HUES48 (cell line): ENCODE data around the gene PHACTR1.
"Not testable (repeated sequence)": the region's sequence is repeated elsewhere in the genome, so short reads cannot be mapped to it uniquely, and the experiment has no call there.

Source experiments
- H3K27ac ChIP-seq: one replicate; pipeline ENCODE4 v1.7.0; 2013; ENCODE audit warnings: low read depth, low read length, inconsistent platforms
- H3K27me3 ChIP-seq: 2 replicates; pipeline ENCODE4 v1.6.1; 2013; ENCODE audit warnings: mild to moderate bottlenecking, low read length; ENCODE audit not compliant: control insufficient read depth, insufficient read depth
- H3K36me3 ChIP-seq: 2 replicates; pipeline ENCODE4 v1.6.1; 2013; ENCODE audit warnings: low read length; ENCODE audit not compliant: control insufficient read depth, insufficient read depth
- H3K4me1 ChIP-seq: 2 replicates; pipeline ENCODE4 v1.6.1; 2013; ENCODE audit warnings: mild to moderate bottlenecking, low read length; ENCODE audit not compliant: control insufficient read depth, insufficient read depth
- H3K4me3 ChIP-seq: 2 replicates; pipeline ENCODE4 v1.5.1; 2013; ENCODE audit warnings: mild to moderate bottlenecking, low read depth, low read length
- H3K9ac ChIP-seq: 2 replicates; pipeline ENCODE4 v1.6.1; 2013; ENCODE audit warnings: mild to moderate bottlenecking, low read depth, low read length, moderate library complexity
- H3K9me3 ChIP-seq: 2 replicates; pipeline ENCODE4 v1.6.1; 2013; ENCODE audit warnings: low read length; ENCODE audit not compliant: control insufficient read depth, insufficient read depth

Gene PHACTR1

GRCh38 chr6:13147782-13148181 lies 431.2 kb downstream of the PHACTR1 start:
- Histone ChIP-seq H3K4me3 (no peak overlapping the region), H3K27ac (no peak overlapping the region), H3K9me3 (no peaks in the 10 kb centered on the region), H3K9ac (no peak overlapping the region), H3K27me3 (no peaks in the 10 kb centered on the region), H3K4me1 (peaks cover 32% of the 10 kb centered on the region), H3K36me3 (no peaks in the 10 kb centered on the region)

DNA sequence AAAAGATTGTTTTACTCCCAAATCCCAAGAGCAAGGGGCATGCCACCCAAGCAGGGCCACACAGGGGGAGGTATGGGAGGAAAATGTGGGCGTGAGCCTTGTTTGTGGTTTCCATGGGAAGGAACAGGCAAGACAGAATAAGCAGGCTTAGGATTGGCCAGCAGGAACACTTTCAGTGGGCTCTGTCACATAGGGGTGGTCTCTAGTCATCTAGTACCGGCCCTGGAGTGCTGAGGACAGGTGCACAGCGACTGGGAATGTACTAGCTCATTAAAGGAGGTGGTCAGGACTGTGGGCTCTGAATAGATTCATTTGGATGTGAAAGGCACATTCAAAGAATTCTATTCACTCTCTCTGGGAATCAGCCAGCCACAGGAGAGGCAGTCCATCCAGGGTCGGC lies 436.2 kb downstream of the PHACTR1 start:
- H3K4me1 ChIP-seq = peaks cover 26% of the 10 kb centered on the region
- no peaks in the 10 kb centered on the region for H3K9me3 ChIP-seq
- no peaks in the 10 kb centered on the region for H3K27me3 ChIP-seq
- H3K9ac ChIP-seq = no peak overlapping the region
- peak overlapping the region; percentile 51 for H3K27ac ChIP-seq
- H3K4me3 ChIP-seq = no peak overlapping the region
- no peaks in the 10 kb centered on the region for H3K36me3 ChIP-seq

DNA sequence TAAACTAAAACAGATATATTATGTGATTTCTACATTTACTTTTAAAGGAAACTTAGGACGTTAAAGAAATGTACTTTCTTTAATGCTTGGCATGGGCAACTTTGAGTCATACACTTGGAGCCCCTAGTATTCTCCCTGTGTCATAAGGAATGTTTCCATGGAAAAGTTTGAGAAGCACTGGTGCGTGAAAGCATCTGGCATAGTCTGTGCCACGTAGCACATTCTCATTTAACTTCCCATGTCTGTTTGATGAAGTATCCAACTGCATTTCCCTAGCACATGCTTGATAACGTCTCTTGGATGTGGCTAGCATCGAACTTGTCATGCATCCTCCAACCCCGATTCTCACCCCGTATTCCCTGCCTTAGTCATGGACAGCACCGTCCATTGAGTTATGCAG lies 439.8 kb downstream of the PHACTR1 start:
- Histone ChIP-seq H3K36me3 (no peaks in the 10 kb centered on the region), H3K27me3 (no peaks in the 10 kb centered on the region), H3K9ac (no peak overlapping the region), H3K4me3 (no peak overlapping the region), H3K9me3 (no peaks in the 10 kb centered on the region), H3K4me1 (peaks cover 14% of the 10 kb centered on the region), H3K27ac (no peak overlapping the region)

DNA sequence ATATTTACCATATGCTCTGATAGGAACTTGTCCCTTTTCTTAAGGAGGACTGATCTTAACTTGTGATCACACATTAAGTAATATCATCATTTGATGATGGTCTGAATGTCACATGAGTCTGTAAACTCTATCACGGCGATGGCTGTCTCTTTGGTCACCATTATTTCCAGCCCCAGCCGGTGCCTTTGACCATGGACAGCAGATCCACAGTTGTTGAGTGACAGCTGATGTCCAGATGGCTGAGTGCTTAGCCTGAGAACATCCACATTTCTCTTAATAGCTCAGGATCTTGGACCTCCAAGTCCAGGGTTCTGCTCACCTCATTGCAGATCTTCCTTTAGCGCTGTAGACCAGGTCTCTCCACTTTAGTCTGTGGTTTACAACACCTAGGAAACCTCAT lies 440.7 kb downstream of the PHACTR1 start:
- Histone ChIP-seq H3K9ac (no peak overlapping the region), H3K9me3 (no peaks in the 10 kb centered on the region), H3K4me3 (no peak overlapping the region), H3K36me3 (no peaks in the 10 kb centered on the region), H3K27me3 (no peaks in the 10 kb centered on the region), H3K4me1 (peaks cover 13% of the 10 kb centered on the region), H3K27ac (no peak overlapping the region)

DNA sequence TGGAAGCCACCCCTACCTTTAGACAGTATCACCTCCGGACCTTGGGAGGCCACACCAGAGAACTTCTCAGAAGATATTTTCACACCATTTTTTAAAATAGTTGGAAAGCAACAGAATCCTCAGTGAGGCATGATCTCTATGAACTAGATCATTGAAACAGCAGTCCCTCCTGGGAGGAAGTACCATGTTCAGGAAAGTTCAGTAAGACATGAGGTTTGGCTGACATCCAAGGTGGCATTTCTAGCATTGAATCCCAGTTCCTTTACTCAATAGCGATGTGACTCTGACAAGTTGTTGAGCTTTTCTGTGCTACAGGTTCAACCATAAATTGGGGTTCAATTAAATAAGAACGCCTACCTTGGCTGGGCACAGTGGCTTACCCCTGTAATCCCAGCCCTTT lies 442.7 kb downstream of the PHACTR1 start:
- no peak overlapping the region for H3K4me3 ChIP-seq
- H3K4me1 ChIP-seq = no peaks in the 10 kb centered on the region
- no peak overlapping the region for H3K27ac ChIP-seq
- H3K36me3 ChIP-seq = no peaks in the 10 kb centered on the region
- no peaks in the 10 kb centered on the region for H3K27me3 ChIP-seq
- no peak overlapping the region for H3K9ac ChIP-seq
- no peaks in the 10 kb centered on the region for H3K9me3 ChIP-seq

- not testable (repeated sequence) for H3K27ac ChIP-seq, H3K9ac ChIP-seq, H3K36me3 ChIP-seq, H3K27me3 ChIP-seq, H3K9me3 ChIP-seq, H3K4me3 ChIP-seq, H3K4me1 ChIP-seq
Observed at GRCh38 chr6:13159822-13160221, 443.3 kb downstream of the PHACTR1 start.

DNA sequence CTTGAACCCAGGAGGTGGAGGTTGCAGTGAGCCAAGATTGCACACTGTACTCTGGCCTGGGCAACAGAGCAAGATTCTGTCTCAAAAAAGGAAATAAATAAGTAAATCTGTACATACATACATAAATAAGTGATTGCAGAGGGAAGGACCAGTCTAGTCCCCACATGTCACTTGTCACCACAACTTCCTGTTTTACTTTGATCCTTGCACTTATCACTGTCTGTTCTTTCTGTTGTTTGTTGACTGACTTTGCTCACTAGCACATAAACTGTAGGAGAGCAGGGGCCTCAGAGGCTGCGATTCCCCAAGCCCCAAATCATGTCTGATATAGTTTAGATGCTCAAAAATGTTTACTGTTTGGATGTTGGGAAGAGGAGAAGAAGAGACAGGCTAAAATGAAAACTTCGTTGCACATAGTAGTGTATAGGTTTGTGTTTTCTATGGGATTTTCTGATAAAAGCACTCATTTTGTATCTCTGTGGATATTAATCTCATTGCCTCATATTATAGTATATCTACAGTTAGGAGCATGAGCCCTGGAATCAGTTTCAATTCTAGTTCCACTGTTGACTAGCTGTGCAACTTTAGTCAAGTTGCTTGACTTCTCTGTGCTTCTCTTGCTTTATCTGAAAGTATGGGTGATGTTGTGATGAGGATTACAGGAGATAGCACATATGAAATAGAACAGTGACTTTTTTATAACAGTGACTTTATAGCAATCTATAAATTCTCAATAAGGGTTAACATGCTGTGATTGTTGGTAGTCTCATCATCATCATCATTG lies 446.8 kb downstream of the PHACTR1 start:
- Histone ChIP-seq H3K4me3 (no peak overlapping the region), H3K27me3 (no peaks in the 10 kb centered on the region), H3K9ac (no peak overlapping the region), H3K9me3 (no peaks in the 10 kb centered on the region), H3K4me1 (no peaks in the 10 kb centered on the region), H3K36me3 (no peaks in the 10 kb centered on the region), H3K27ac (no peak overlapping the region)

GRCh38 chr6:13164291-13164690 lies 447.7 kb downstream of the PHACTR1 start:
- H3K27me3 ChIP-seq = no peaks in the 10 kb centered on the region
- H3K4me3 ChIP-seq = no peak overlapping the region
- H3K9ac ChIP-seq = no peak overlapping the region
- no peaks in the 10 kb centered on the region for H3K9me3 ChIP-seq
- no peaks in the 10 kb centered on the region for H3K36me3 ChIP-seq
- H3K27ac ChIP-seq = no peak overlapping the region
- H3K4me1 ChIP-seq = no peaks in the 10 kb centered on the region

DNA sequence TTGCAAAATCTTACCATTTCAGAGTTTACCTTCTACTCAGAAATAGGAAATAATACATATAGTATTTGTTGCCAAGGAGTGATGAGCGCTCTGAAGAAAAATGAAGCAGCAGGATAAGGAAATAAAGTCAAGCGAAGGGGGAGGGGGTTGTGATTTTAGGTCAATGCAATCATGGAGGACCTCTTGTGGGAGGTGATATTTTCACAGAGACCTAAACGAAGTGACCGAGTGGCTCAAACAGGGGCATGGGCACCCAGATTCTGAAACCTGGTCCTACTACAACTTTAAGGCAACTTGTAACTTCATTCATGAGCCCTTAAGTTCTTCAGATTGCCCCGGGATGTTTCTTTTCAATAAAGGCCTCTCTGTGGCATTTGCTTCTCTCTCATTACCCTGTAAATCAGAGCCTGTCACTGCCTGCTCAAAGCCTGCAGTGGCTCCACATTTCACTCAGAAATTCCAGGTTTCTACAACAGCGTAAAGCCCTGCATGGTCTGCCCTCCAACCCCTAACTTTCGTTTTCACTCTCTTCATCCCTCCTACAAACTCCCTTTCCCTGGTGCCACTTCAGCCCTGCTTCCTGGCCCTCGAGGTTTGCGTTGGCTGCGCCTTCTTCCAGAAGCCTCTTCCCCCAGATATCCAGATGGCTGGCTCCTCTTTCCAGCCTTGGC lies 449.1 kb downstream of the PHACTR1 start:
- Histone ChIP-seq H3K4me1 (no peaks in the 10 kb centered on the region), H3K9ac (no peak overlapping the region), H3K27ac (no peak overlapping the region), H3K36me3 (no peaks in the 10 kb centered on the region), H3K9me3 (no peaks in the 10 kb centered on the region), H3K4me3 (no peak overlapping the region), H3K27me3 (no peaks in the 10 kb centered on the region)

GRCh38 chr6:13166269-13166668 lies 449.7 kb downstream of the PHACTR1 start:
- Histone ChIP-seq H3K27ac (no peak overlapping the region), H3K4me3 (no peak overlapping the region), H3K36me3 (no peaks in the 10 kb centered on the region), H3K9ac (no peak overlapping the region), H3K4me1 (no peaks in the 10 kb centered on the region), H3K27me3 (no peaks in the 10 kb centered on the region), H3K9me3 (no peaks in the 10 kb centered on the region)

GRCh38 chr6:13166916-13167315 lies 450.3 kb downstream of the PHACTR1 start:
- H3K36me3 ChIP-seq = no peaks in the 10 kb centered on the region
- H3K9ac ChIP-seq = no peak overlapping the region
- H3K27ac ChIP-seq = no peak overlapping the region
- no peaks in the 10 kb centered on the region for H3K27me3 ChIP-seq
- no peaks in the 10 kb centered on the region for H3K9me3 ChIP-seq
- H3K4me3 ChIP-seq = no peak overlapping the region
- H3K4me1 ChIP-seq = peaks cover under 1% of the 10 kb centered on the region; the same call in 1 of the 2 replicates
